Fibroblast of lung (primary cell): ENCODE measurements around the gene PLS1. TPM values are rescaled to one million over a fixed set of nuclear protein-coding genes. Genes with fewer than 3 reads are reported as not detected.

Experiments used
- DNase-seq, 2 donors: peaks; one replicate each; pipeline versions ENCODE4 v3.0.0 to v3.0.0-alpha.2; 2010; ENCODE audit warnings: low read depth in 2 of 2
- H2AFZ ChIP-seq: 2 replicates; pipeline ENCODE4 v1.5.1; 2012; ENCODE audit warnings: low read length, control low read depth, inconsistent platforms
- H3K27ac ChIP-seq: 2 replicates; pipeline ENCODE4 v1.5.1; 2011; ENCODE audit warnings: low read length, control low read depth; ENCODE audit not compliant: insufficient read depth
- H3K27me3 ChIP-seq: 2 replicates; pipeline ENCODE4 v1.5.1; 2011; ENCODE audit warnings: mild to moderate bottlenecking, low read length; ENCODE audit not compliant: control insufficient read depth, insufficient read depth
- H3K36me3 ChIP-seq: 2 replicates; pipeline ENCODE4 v1.5.1; 2011; ENCODE audit warnings: low read length; ENCODE audit not compliant: control insufficient read depth, insufficient read depth
- H3K4me1 ChIP-seq: 2 replicates; pipeline ENCODE4 v1.5.1; 2011; ENCODE audit warnings: low read length; ENCODE audit not compliant: control insufficient read depth, insufficient read depth; ENCODE audit errors: extremely low read depth
- H3K4me2 ChIP-seq: 2 replicates; pipeline ENCODE4 v1.5.1; 2011; ENCODE audit warnings: low read length, control low read depth; ENCODE audit not compliant: insufficient read depth; ENCODE audit errors: extremely low read depth
- H3K4me3 ChIP-seq, 4 experiments: fragments of 200-600 bp in 1 of 4; sonication (generic) in 1 of 4; replicated peaks in 1 of 4; 2 replicates each; pipeline ENCODE4 v1.5.1; 2011 to 2016; ENCODE audit warnings: low read length in 4 of 4, low read depth in 3 of 4, mild to moderate bottlenecking in 3 of 4, control low read depth in 2 of 4, inconsistent platforms in 1 of 4, mixed read lengths in 1 of 4; ENCODE audit not compliant: insufficient read depth in 1 of 4; ENCODE audit errors: control extremely low read depth in 1 of 4
- H3K79me2 ChIP-seq: 2 replicates; pipeline ENCODE4 v1.5.1; 2012; ENCODE audit warnings: mild to moderate bottlenecking, low read length, inconsistent platforms; ENCODE audit not compliant: control insufficient read depth, insufficient read depth
- H3K9ac ChIP-seq: 2 replicates; pipeline ENCODE4 v1.5.1; 2011; ENCODE audit warnings: mild to moderate bottlenecking, low read length, control low read depth; ENCODE audit not compliant: insufficient read depth
- H3K9me3 ChIP-seq: 2 replicates; pipeline ENCODE4 v1.5.1; 2012; ENCODE audit warnings: low read depth, low read length; ENCODE audit not compliant: control insufficient read depth, insufficient read depth
- H4K20me1 ChIP-seq: 2 replicates; pipeline ENCODE4 v1.5.1; 2011; ENCODE audit warnings: low read length; ENCODE audit not compliant: control insufficient read depth, insufficient read depth; ENCODE audit errors: extremely low read depth
- CTCF ChIP-seq, 2 donors: IDR thresholded peaks in 1 of 2; conservative IDR thresholded peaks in 1 of 2; 1 replicate in 1 of 2; 2 replicates in 1 of 2; pipeline ENCODE4 v1.5.1; 2011 to 2012; ENCODE audit warnings: low read length in 2 of 2, control low read depth in 1 of 2, inconsistent platforms in 1 of 2, low read depth in 1 of 2, mild to moderate bottlenecking in 1 of 2
- EZH2 ChIP-seq: IDR thresholded peaks from 2 replicates; pipeline ENCODE4 v1.5.1; 2012; ENCODE audit warnings: low read length, control low read depth, mild to moderate bottlenecking; ENCODE audit errors: missing control alignments
- polyA plus RNA-seq, 2 donors: library from polyadenylated mRNA; depleted of rRNA in 1 of 2; stranded (reverse) in 1 of 2; unstranded in 1 of 2; fragments of >200 nt; gene quantifications; 2 replicates each; pipeline ENCODE4 v1.2.1, GENCODE V29; 2011 to 2012; ENCODE audit warnings: missing spikeins in 1 of 2
- total RNA-seq: library from RNA; depleted of rRNA; stranded (reverse); fragments of >200 nt; gene quantifications from 2 replicates; pipeline ENCODE4 v1.2.1, GENCODE V29; 2014

Gene PLS1
- total and polyA plus RNA-seq, 2 donors (not counting 1 experiment from before 2014, with no cell fraction given) = 0.59 to 0.83 TPM

- Histone ChIP-seq H3K27me3 (no peaks in the 10 kb centered on the region), H4K20me1 (no peaks in the 10 kb centered on the region), H3K9me3 (no peaks in the 10 kb centered on the region), H3K27ac (no peak overlapping the region), H3K4me3 (no peak overlapping the region), H3K79me2 (no peaks in the 10 kb centered on the region), H3K9ac (no peak overlapping the region), H2AFZ (no peak overlapping the region), H3K4me2 (no peak overlapping the region), H3K36me3 (no peaks in the 10 kb centered on the region), H3K4me1 (no peaks in the 10 kb centered on the region)
- no peak for DNase-seq
- no peak for TF ChIP-seq EZH2
- no peak for TF ChIP-seq CTCF (conservative IDR thresholded peaks at IDR 0.05 in 1 of 2, IDR thresholded peaks at IDR 0.05 in 1 of 2; ENCODE audit: low read depth in 1 of 2, low read length in 2 of 2)
These were observed 67.7 kb downstream of the PLS1 start for GRCh38 chr3:142663865-142664264.

- no peak for TF ChIP-seq CTCF (conservative IDR thresholded peaks at IDR 0.05 in 1 of 2, IDR thresholded peaks at IDR 0.05 in 1 of 2; ENCODE audit: low read depth in 1 of 2, low read length in 2 of 2)
- H3K27me3 ChIP-seq = no peaks in the 10 kb centered on the region
These were observed 68.1 kb downstream of the PLS1 start for GRCh38 chr3:142664311-142664710.

GRCh38 chr3:142664819-142665218 lies 68.6 kb downstream of the PLS1 start:
- Histone ChIP-seq H3K27me3 (no peaks in the 10 kb centered on the region), H3K9me3 (no peaks in the 10 kb centered on the region), H3K27ac (no peak overlapping the region), H3K4me3 (no peak overlapping the region), H3K79me2 (no peaks in the 10 kb centered on the region), H3K4me2 (no peak overlapping the region), H3K9ac (no peak overlapping the region), H2AFZ (no peak overlapping the region), H4K20me1 (no peaks in the 10 kb centered on the region), H3K36me3 (no peaks in the 10 kb centered on the region), H3K4me1 (no peaks in the 10 kb centered on the region)
- no peak for DNase-seq
- TF ChIP-seq EZH2 = no peak
- no peak for TF ChIP-seq CTCF (conservative IDR thresholded peaks at IDR 0.05 in 1 of 2, IDR thresholded peaks at IDR 0.05 in 1 of 2; ENCODE audit: low read depth in 1 of 2, low read length in 2 of 2)

More at GRCh38 chr3:142664311-142664710, 68.1 kb downstream of the PLS1 start:
- no peak overlapping the region for H3K27ac ChIP-seq
- H3K9me3 ChIP-seq = no peaks in the 10 kb centered on the region
- H3K79me2 ChIP-seq = no peaks in the 10 kb centered on the region
- H3K9ac ChIP-seq = no peak overlapping the region
- H3K36me3 ChIP-seq = no peaks in the 10 kb centered on the region
- no peak overlapping the region for H3K4me2 ChIP-seq
- H3K4me1 ChIP-seq = no peaks in the 10 kb centered on the region
- no peak overlapping the region for H3K4me3 ChIP-seq
- DNase-seq = no peak
- H4K20me1 ChIP-seq = no peaks in the 10 kb centered on the region
- no peak overlapping the region for H2AFZ ChIP-seq
